ENCODE measurements around the gene FAT1.

The FAT1 gene

GRCh38 chr4:186604124-186604807, 119.4 kb downstream of the FAT1 start:
- Histone ChIP-seq H3K4me1 (ENCODE audit: low read length) (no peaks in the 10 kb centered on the region), H2AFZ (ENCODE audit: low read length) (no peak overlapping the region), H3K79me2 (ENCODE audit: low read length) (no peaks in the 10 kb centered on the region), H3K27me3 (replicated peaks; ENCODE audit: insufficient read depth, low read length) (no peaks in the 10 kb centered on the region), H3K27ac (ENCODE audit: low read length) (no peak overlapping the region), H3F3A (ENCODE audit: insufficient read depth, low read length) (no peaks in the 10 kb centered on the region), H4K20me1 (ENCODE audit: insufficient read depth, low read length) (no peaks in the 10 kb centered on the region), H3K4me2 (ENCODE audit: low read depth, low read length) (no peak overlapping the region), H3K36me3 (replicated peaks; ENCODE audit: insufficient read depth, low read length) (no peaks in the 10 kb centered on the region), H3K9ac (ENCODE audit: low read length) (no peak overlapping the region), H3K9me3 (replicated peaks; ENCODE audit: insufficient read depth, low read length) (no peaks in the 10 kb centered on the region), H3K4me3 (ENCODE audit: low read length) (no peak overlapping the region), H3K9me2 (replicated peaks; ENCODE audit: insufficient read depth, low read length) (no peaks in the 10 kb centered on the region)
- no peak for DNase-seq
- TF ChIP-seq CTCF (IDR thresholded peaks at IDR 0.05; ENCODE audit: low read length) (no peak), EZH2phosphoT487 (IDR thresholded peaks at IDR 0.05; ENCODE audit: low read length) (no peak), EZH2 (optimal IDR thresholded peaks at IDR 0.05; ENCODE audit: low read depth, low read length) (no peak)

- Histone ChIP-seq H3K36me3 (replicated peaks; ENCODE audit: insufficient read depth, low read length) (no peaks in the 10 kb centered on the region; the same call in 1 of the 2 replicates), H3K79me2 (ENCODE audit: low read length) (no peaks in the 10 kb centered on the region), H4K20me1 (ENCODE audit: insufficient read depth, low read length) (no peaks in the 10 kb centered on the region)
These were observed 120.7 kb downstream of the FAT1 start for GRCh38 chr4:186602978-186603377.

GRCh38 chr4:186599483-186599882, 124.2 kb downstream of the FAT1 start:
- DNase-seq: no peak
- Histone ChIP-seq H3K4me3 (ENCODE audit: low read length) (no peak overlapping the region), H3K79me2 (ENCODE audit: low read length) (no peaks in the 10 kb centered on the region), H3K9me3 (replicated peaks; ENCODE audit: insufficient read depth, low read length) (no peaks in the 10 kb centered on the region), H3K27ac (ENCODE audit: low read length) (no peak overlapping the region), H3K4me1 (ENCODE audit: low read length) (no peaks in the 10 kb centered on the region), H3K9me2 (replicated peaks; ENCODE audit: insufficient read depth, low read length) (no peaks in the 10 kb centered on the region), H3K36me3 (replicated peaks; ENCODE audit: insufficient read depth, low read length) (peaks cover 8% of the 10 kb centered on the region; the same call in 1 of the 2 replicates), H2AFZ (ENCODE audit: low read length) (no peak overlapping the region), H3K4me2 (ENCODE audit: low read depth, low read length) (no peak overlapping the region), H3K27me3 (replicated peaks; ENCODE audit: insufficient read depth, low read length) (no peaks in the 10 kb centered on the region), H4K20me1 (ENCODE audit: insufficient read depth, low read length) (no peaks in the 10 kb centered on the region), H3F3A (ENCODE audit: insufficient read depth, low read length) (no peaks in the 10 kb centered on the region), H3K9ac (ENCODE audit: low read length) (no peak overlapping the region)
- no peak for TF ChIP-seq EZH2phosphoT487 (IDR thresholded peaks at IDR 0.05; ENCODE audit: low read length)
- TF ChIP-seq EZH2 (optimal IDR thresholded peaks at IDR 0.05; ENCODE audit: low read depth, low read length): no peak
- no peak for TF ChIP-seq CTCF (IDR thresholded peaks at IDR 0.05; ENCODE audit: low read length)

More at GRCh38 chr4:186602978-186603377, 120.7 kb downstream of the FAT1 start:
- no peaks in the 10 kb centered on the region for H3K27me3 ChIP-seq (replicated peaks; ENCODE audit: insufficient read depth, low read length)
- no peaks in the 10 kb centered on the region for H3K4me1 ChIP-seq (ENCODE audit: low read length)
- H3K9me3 ChIP-seq (replicated peaks; ENCODE audit: insufficient read depth, low read length): no peaks in the 10 kb centered on the region
- no peak for DNase-seq
- H3K4me2 ChIP-seq (ENCODE audit: low read depth, low read length): no peak overlapping the region
- no peaks in the 10 kb centered on the region for H3F3A ChIP-seq (ENCODE audit: insufficient read depth, low read length)
- no peak overlapping the region for H2AFZ ChIP-seq (ENCODE audit: low read length)
- no peak overlapping the region for H3K27ac ChIP-seq (ENCODE audit: low read length)
- no peak overlapping the region for H3K4me3 ChIP-seq (ENCODE audit: low read length)
- H3K9ac ChIP-seq (ENCODE audit: low read length): no peak overlapping the region
- H3K9me2 ChIP-seq (replicated peaks; ENCODE audit: insufficient read depth, low read length): no peaks in the 10 kb centered on the region
- TF ChIP-seq CTCF (IDR thresholded peaks at IDR 0.05; ENCODE audit: low read length): no peak
- no peak for TF ChIP-seq EZH2 (optimal IDR thresholded peaks at IDR 0.05; ENCODE audit: low read depth, low read length)
- no peak for TF ChIP-seq EZH2phosphoT487 (IDR thresholded peaks at IDR 0.05; ENCODE audit: low read length)
